ENCODE data around the gene SOX15.

Gene SOX15

DNA sequence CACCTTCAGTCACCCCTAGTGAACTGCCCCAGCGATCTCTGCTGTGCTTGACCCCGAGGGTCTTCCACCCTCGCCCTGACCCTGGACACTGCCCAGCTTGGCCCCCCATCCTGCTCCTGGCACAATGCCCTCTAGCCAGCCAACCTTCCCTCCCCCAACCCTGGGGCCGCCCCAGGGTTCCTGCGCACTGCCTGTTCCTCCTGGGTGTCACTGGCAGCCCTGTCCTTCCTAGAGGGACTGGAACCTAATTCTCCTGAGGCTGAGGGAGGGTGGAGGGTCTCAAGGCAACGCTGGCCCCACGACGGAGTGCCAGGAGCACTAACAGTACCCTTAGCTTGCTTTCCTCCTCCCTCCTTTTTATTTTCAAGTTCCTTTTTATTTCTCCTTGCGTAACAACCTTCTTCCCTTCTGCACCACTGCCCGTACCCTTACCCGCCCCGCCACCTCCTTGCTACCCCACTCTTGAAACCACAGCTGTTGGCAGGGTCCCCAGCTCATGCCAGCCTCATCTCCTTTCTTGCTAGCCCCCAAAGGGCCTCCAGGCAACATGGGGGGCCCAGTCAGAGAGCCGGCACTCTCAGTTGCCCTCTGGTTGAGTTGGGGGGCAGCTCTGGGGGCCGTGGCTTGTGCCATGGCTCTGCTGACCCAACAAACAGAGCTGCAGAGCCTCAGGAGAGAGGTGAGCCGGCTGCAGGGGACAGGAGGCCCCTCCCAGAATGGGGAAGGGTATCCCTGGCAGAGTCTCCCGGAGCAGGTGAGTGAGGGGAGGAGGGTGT is 31.2 kb downstream of the SOX15 start, which contains the start of gene TNFSF13:
TSS of gene TNFSF13 (plus strand) at position 207 of the 776 bp plus-strand sequence. CDS start at position 497, 290 bp downstream.
- DNase-seq (ENCODE audit: low spot score) (no peak), FAIRE-seq (no peak)

DNA sequence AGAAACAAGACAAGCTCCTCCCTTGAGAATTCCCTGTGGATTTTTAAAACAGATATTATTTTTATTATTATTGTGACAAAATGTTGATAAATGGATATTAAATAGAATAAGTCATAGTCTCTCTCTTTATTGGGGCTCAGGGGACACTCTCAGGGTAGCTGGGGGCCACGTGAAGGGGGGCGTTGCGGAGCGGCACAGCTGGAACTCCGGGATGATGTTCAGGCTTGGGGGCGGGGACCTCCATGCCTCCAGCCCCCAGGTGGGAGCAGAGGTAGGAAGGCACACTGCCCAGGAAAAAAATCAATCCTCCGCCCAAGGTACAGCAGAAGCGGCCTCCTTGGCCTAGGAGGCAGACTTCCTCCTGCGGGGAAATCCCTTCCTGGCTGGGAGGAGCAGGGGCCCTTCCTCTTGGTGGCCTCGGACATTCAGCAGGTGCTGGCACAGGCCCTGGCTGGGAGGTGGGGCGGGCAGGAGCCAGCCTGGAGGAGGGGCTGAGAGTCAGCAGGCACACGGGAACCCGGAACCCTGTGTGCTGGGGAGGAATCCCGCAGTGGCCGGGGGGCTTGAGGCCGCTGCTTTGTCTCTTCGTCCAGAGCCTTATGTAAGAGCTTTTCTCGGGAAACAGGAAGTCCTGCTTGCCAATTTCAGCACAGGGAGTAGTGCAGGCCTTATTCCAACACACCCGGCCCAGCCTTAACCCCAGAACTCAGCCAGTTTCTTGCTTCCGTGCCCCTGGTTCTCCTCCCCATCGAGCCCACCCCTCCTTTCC is 31.9 kb downstream of the SOX15 start:
- no peak for DNase-seq (ENCODE audit: low spot score)
- no peak for FAIRE-seq

DNA sequence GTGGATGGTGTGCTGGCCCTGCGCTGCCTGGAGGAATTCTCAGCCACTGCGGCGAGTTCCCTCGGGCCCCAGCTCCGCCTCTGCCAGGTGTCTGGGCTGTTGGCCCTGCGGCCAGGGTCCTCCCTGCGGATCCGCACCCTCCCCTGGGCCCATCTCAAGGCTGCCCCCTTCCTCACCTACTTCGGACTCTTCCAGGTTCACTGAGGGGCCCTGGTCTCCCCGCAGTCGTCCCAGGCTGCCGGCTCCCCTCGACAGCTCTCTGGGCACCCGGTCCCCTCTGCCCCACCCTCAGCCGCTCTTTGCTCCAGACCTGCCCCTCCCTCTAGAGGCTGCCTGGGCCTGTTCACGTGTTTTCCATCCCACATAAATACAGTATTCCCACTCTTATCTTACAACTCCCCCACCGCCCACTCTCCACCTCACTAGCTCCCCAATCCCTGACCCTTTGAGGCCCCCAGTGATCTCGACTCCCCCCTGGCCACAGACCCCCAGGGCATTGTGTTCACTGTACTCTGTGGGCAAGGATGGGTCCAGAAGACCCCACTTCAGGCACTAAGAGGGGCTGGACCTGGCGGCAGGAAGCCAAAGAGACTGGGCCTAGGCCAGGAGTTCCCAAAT is 32.6 kb downstream of the SOX15 start:
- DNase-seq (ENCODE audit: low spot score) (no peak), FAIRE-seq (no peak)

DNA sequence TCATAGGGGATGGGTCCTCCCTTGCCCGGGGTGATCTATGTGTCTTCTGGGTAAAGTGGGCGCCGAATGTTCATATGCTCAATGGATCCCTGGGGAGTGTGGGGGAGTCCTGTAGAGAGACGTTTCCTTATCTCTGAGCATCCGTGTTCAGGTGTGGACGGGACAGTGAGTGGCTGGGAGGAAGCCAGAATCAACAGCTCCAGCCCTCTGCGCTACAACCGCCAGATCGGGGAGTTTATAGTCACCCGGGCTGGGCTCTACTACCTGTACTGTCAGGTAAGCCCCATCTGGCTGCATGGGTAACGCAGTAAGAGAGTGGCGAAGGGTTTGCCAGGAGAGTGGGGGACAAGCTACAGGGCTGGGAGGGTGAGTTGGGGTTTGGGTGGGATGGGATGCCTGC is 33.3 kb downstream of the SOX15 start:
- DNase-seq (ENCODE audit: low spot score) (no peak), FAIRE-seq (no peak)

DNA sequence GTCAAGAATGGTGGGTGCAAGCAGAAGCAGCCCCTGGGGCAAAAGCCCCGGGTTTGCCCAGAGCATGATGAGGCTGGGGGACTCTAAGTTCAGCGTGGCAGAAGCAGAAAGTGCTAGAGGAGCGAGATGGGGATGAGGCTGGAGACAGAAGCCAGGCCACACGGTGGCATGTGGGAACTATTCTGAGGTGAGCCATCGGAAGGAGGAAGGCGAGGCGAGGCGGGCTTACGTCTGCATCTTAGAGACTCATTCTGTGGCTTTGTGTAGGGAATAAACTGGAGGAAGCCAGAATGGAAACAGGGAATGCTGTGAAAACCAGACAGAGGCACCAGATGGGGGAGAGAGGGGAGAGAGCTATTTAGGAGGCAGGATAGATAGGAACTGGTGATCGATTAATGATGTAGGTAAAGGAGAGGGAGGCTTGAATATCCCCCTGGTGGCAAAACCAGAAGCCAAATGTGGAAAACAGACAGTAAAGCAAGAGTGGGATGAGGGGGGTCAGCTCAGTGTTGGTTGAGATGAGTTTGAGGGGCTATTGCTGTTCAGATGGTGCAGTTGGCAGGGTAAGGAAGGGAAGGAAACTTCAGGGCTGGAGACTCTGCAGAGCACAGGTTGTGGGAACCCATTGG is 34.5 kb downstream of the SOX15 start:
- no peak for FAIRE-seq

DNA sequence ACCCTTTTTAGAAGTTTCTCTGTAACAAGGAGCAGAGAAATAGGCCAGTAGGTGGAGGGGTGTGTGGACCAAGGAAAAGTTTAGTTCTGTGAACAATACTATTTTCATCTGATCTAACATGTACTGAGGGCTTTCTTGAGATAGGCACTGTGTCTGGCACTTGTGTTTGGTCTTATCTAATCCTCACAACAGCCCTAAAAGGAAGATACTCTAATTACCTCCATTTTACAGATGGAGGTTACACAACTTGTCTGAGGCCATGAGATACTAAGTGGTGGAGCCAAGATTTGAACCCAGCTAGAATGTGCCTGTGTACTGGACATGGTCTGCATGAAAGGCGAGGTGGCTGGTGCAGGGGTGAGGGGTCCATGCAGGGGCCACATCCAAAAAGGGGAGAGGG is 36.5 kb downstream of the SOX15 start:
- FAIRE-seq (no peak), DNase-seq (ENCODE audit: low spot score) (no peak)

More for the DNA sequence above, 34.5 kb downstream of the SOX15 start:
- DNase-seq (ENCODE audit: low spot score), result no peak

DNA sequence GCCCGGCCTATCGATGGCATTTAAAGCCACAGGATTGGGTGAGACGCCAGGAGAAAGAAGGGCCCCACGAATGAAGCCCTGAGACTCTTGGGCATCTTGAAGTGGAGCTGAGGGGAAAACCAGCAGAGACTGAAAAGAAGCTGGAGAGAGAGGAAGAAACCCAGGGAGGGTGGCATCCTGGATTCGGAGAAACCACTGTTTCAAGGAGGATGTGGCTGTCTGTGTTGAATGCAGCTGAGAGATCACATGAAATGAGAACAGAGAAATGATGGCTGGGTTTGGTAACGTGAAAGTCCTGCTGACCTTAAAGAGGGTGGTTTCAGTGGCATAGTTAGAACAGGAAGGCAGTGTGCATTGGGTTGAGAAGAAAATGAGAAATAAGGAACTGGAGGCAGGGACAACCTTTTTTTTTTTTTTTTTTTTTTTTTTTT is 37.3 kb downstream of the SOX15 start:
- no peak for DNase-seq (ENCODE audit: low spot score)
- no peak for FAIRE-seq

DNA sequence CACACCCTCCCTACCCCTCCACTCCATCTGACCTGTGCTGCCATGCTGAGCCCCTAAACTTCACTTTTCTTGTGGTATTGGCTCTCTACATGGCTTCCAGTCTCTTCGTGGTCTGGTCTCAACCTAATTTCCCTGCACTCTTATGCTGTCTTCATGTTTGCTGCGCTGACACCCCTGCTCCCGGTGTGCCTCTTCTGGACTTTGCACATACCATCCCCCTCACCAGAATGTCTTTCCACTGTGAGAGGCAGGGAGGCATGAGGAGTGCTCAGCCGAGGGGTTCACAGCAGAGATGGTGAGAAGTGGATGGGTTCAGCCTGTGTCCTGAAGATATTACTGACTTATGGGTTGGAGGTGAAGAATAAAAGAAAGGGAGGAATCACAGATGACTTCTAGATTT is 38.5 kb downstream of the SOX15 start:
- DNase-seq (ENCODE audit: low spot score), result no peak
- no peak for FAIRE-seq

DNA sequence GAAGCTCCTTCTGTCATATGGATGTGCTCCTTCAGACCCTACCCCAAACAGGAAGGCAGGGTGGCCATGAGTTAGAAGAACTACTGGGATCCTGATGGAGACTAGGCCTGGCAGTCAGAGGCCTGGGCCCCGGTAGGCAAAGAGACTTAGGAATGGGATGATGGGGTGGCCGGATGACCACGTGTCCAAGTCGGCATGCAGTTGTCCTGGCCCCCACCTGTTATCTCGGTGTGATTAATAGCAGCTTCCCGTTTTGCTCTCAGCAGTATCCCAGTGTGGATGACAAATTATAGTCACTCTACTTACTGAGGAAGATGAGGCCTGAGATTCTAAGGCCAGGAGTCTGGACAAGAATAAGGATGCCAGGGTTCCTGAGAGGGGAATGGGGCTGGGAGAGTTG is 39.5 kb downstream of the SOX15 start:
- no peak for DNase-seq (ENCODE audit: low spot score)
- FAIRE-seq, result no peak

DNA sequence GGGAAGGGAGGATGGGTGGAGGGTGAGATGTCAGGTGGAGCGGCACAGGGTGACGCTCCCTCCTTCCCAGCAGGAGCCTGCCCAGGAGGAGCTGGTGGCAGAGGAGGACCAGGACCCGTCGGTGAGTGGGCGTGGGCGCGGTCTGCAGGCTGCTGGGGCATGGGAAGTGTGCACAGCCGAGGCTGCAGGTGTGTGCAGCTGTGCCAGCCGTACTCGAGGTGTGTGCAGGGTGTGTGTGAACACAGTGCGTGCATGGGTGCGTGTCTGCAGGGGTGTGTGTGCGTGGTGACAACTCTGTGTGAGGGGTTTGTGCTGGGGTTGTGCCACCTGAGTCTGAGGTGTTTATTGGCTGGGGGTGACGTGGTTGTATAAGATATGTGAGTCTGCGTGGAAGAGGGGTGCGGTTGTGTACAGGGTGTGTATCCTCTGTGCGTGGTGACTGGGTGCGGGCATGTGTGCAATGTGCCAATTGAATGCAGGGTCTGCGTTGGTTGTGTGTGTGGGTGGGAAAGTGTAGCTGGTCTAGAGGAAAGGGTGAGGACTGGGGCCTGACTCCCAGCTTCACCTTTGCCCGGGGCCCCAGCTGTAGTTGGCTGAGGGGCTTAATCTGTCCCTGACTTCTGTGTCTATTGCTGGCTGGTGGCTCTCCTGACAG is 40.4 kb downstream of the SOX15 start:
- FAIRE-seq (no peak), DNase-seq (ENCODE audit: low spot score) (no peak)

DNA sequence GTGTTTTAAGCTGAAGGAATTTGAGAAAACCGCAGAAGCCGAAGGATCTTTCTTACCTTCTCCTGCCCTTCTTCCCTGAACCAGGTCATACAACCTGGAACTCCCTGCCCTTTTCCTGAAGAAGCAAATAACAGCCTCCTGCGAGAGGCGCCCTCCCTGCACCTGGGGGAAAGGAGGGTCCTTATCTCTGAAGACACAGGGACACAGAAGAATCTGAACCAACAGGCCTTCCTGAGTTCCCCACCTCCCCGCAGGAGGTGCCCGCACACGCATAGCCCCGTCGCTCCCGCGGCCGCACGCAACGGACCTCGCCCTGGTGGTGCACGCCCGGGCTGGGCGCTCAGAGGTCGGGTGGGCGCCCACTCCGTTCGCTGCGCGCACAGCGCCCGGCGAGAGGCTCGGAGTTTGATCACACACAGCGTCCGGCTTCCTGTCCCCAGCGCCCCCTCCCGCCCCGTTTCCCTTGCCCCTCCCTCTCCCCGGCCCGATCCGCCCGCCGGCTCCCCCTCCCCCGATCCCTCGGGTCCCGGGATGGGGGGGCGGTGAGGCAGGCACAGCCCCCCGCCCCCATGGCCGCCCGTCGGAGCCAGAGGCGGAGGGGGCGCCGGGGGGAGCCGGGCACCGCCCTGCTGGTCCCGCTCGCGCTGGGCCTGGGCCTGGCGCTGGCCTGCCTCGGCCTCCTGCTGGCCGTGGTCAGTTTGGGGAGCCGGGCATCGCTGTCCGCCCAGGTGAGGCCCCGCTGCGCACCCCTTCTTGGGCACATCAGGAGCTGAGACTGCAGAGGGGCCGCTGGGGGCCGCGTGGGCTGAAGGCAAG is 41.1 kb downstream of the SOX15 start, which contains the start of gene TNFSF12:
TSS of gene TNFSF12 (plus strand) at position 474 of the 816 bp plus-strand sequence. CDS start at position 570, 96 bp downstream.
- no peak for FAIRE-seq
- DNase-seq (ENCODE audit: low spot score), result no peak

DNA sequence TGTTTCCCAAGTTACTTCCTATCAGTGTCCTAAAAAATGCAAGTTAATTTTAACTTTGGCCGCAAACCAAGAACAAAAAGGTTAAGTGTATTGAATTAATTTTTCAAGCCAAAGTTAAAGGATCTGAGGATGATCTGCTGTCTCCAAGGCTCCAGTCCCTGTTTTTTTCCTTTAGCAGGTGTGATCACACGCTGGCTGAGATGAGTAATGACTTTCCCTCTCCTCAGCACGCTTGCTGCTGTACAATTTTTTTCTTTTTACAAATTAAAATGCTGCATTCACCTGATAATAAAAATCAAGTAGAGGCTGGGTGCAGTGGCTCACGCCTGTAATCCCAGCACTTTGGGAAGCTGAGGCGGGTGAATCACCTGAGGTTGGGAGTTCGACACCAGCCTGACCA is 45.0 kb downstream of the SOX15 start:
- FAIRE-seq (no peak), DNase-seq (ENCODE audit: low spot score) (no peak)

DNA sequence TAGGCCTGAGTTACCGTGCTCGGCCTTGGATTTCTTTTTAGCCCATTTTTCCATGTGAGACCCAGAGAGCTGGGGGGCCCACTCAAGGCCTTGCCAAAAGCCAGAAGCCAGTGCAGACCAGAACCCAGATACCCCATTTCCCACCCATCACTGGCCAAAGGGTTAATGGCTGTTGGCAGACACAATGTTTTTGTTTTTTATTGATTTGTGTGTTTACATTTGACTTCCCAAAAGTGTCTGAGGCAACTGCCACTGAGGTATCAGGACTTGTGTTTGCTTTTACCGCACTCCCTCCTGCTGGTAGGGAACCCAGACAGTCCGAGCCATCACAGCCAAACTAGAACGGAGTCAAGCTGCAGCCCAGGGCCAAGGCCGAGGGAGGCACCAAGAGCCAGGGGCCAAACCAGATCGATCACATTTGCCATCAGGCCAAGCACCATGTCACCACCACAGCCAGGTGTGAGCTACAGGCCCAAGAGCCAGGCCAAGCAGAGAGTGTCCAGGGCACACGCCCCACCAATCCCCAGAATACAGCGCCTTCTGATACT is 48.7 kb downstream of the SOX15 start:
- DNase-seq (ENCODE audit: low spot score) (no peak), FAIRE-seq (no peak)

DNA sequence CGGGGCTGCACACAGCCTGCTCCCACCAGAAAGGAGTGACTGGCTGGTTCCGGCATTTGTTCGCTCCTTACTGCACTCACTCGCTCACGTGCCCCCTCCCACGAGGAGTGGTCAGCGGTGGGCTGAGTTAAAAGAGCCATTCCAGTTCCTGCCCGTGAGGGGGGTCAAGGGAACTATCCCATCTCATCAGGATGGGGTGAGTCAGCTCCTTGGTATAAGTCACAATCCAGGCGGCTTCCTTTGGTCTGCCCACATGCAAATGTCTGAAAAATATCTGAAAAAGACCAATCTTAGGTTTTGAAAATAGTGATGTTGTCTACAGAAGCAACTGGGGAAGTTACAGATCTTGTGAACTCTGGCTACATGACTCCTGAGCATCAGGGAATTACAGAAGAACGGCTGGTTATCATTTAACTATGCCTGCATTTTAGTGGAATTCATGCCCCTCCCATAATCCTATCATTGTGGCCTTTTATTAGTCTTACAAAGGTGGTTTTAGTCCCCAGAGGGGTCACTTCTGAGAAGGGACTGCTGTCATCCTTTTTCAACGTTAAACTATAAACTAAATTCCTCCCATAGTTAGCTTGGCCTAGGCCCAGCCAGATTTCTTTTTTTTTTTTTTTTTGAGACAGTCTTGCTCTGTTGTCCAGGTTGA is 50.9 kb downstream of the SOX15 start:
- DNase-seq (ENCODE audit: low spot score), result no peak
- FAIRE-seq, result no peak

Measured in RCC 7860 (cell line).